ENCODE measurements around the gene HYI. TPM values are rescaled to one million over a fixed set of nuclear protein-coding genes. Genes with fewer than 3 reads are reported as not detected.

HYI gene
- total and polyA plus RNA-seq, 8 donors: 24.4 to 173 (median 59.6) TPM

DNA sequence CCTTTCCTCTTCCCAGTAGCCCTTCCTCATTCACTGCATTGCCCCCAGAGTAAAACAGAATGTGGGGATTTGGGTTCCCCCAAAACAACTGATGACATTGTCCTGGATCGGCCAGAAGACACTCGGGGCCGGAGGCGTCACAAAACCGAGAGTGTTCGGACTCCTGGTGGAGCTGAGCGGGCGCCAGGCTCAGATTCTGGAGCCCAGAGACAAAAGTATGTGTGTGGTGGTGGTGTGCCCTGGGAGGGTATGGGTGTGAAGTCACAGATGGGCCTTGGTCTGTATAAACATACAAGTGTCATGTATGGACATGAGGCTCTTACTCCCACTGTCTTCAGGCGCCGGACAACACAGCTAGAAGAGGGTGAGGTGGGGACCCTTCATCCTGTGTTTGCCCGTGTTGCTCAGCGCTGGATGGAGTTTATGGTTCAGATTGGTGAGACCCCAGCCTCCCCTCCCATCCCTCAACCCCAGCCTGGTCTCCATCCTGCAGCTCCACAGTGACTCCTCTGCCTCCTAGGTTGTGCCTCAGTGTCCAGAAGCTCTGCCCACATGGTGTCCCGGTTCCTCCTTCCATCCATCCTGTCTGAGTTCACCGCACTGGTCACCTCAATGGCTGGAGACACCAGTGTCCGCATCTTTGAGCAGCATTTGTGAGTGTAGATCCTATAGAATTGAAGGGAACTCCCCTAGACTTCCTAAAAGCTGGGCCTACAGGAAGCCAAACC lies 12.4 kb downstream of the HYI start:
- Histone ChIP-seq H3K4me3 (no peak overlapping the region), H3K27me3 (no peaks in the 10 kb centered on the region), H3K9me3 (no peaks in the 10 kb centered on the region), H3K36me3 (peaks cover 44 to 100% (median 96%) of the 10 kb centered on the region in 4 donors), H3K27ac (no peak overlapping the region), H3K4me1 (peaks cover 0 to 7% (median 2%) of the 10 kb centered on the region in 4 donors)
- peak in 1 of 2 donors; percentile 22 for DNase-seq
- 94 to 98% (median 96%) methylated on average over 14 to 15 of the region's 15 CpGs for WGBS, 5 donors
- no peak for TF ChIP-seq EP300 (IDR thresholded peaks at IDR 0.05)
- TF ChIP-seq, protein P1, sequence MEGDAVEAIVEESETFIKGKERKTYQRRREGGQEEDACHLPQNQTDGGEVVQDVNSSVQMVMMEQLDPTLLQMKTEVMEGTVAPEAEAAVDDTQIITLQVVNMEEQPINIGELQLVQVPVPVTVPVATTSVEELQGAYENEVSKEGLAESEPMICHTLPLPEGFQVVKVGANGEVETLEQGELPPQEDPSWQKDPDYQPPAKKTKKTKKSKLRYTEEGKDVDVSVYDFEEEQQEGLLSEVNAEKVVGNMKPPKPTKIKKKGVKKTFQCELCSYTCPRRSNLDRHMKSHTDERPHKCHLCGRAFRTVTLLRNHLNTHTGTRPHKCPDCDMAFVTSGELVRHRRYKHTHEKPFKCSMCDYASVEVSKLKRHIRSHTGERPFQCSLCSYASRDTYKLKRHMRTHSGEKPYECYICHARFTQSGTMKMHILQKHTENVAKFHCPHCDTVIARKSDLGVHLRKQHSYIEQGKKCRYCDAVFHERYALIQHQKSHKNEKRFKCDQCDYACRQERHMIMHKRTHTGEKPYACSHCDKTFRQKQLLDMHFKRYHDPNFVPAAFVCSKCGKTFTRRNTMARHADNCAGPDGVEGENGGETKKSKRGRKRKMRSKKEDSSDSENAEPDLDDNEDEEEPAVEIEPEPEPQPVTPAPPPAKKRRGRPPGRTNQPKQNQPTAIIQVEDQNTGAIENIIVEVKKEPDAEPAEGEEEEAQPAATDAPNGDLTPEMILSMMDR (IDR thresholded peaks at IDR 0.05): no peak
- TF ChIP-seq POLR2A (IDR thresholded peaks at IDR 0.05): no peak
- no peak for TF ChIP-seq POLR2AphosphoS5 (IDR thresholded peaks at IDR 0.05)
- intact Hi-C loops (cut with DNase I; ENCODE audit: low total_unique reads): no loop called here

DNA sequence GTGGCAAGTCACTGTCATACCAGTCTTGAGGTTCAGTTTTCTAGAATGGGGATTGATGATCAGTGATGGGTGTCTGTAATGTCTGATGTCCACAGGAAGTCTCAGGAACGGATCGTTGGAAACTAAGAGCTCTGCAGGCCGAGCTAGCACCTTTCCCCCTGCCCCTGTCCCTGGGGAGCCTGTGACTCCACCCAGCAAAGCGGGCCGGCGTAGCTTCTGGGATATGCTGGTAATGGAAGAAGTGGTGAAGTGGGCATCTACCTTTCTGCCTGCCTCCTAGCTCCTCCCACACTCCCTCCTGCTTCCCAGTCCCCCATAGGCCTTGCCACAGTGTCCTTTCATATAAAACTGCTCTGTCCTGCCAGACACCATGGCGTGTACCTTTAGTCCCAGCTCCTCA lies 13.4 kb downstream of the HYI start:
- Histone ChIP-seq H3K36me3 (peaks cover 35 to 100% (median 92%) of the 10 kb centered on the region in 4 donors), H3K9me3 (no peaks in the 10 kb centered on the region), H3K27ac (no peak overlapping the region), H3K4me3 (no peak overlapping the region), H3K27me3 (no peaks in the 10 kb centered on the region), H3K4me1 (peaks cover 2 to 16% (median 7%) of the 10 kb centered on the region in 4 donors)
- intact Hi-C loops (cut with DNase I; ENCODE audit: low total_unique reads): no loop called here
- 84 to 96% (median 91%) methylated on average over 7 of the region's 7 CpGs for WGBS, 5 donors
- TF ChIP-seq, protein P1 (IDR thresholded peaks at IDR 0.05): no peak
- TF ChIP-seq POLR2AphosphoS5 (IDR thresholded peaks at IDR 0.05) (no peak), EP300 (IDR thresholded peaks at IDR 0.05) (no peak)
- DNase-seq: peak in 1 of 2 donors; percentile 13

DNA sequence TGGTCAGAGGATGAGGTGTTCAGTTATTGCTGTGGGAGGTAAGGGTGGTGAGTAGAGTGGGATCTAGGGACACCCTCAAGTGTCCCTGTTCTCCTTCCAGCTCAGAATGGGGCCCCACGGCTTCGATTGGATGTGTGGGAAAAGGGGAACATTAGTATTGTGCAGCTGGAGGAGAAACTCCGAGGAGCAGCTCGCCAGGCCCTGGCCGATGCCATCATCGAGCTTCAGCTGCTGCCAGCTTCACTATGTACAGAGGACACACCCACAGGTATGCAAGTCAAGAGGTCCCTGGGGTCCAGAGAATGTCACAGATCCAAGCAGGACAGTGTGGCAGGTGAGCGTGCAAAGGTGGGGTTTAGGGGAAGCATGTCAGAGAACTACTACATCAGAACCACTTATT lies 13.9 kb downstream of the HYI start:
- H3K27me3 ChIP-seq: no peaks in the 10 kb centered on the region
- 48 to 86% (median 70%) methylated on average over 7 of the region's 7 CpGs for WGBS, 5 donors
- peaks cover 35 to 100% (median 92%) of the 10 kb centered on the region in 4 donors for H3K36me3 ChIP-seq
- intact Hi-C loops (cut with DNase I; ENCODE audit: low total_unique reads): no loop called here
- no peaks in the 10 kb centered on the region for H3K9me3 ChIP-seq
- DNase-seq: peak in 1 of 2 donors; percentile 23
- H3K27ac ChIP-seq: no peak overlapping the region
- H3K4me1 ChIP-seq: peaks cover 5 to 16% (median 10%) of the 10 kb centered on the region in 4 donors
- H3K4me3 ChIP-seq: no peak overlapping the region
- no peak for TF ChIP-seq EP300 (IDR thresholded peaks at IDR 0.05)
- no peak for TF ChIP-seq POLR2A (IDR thresholded peaks at IDR 0.05)
- TF ChIP-seq POLR2AphosphoS5 (IDR thresholded peaks at IDR 0.05): no peak
- TF ChIP-seq, protein P1 (IDR thresholded peaks at IDR 0.05): no peak

DNA sequence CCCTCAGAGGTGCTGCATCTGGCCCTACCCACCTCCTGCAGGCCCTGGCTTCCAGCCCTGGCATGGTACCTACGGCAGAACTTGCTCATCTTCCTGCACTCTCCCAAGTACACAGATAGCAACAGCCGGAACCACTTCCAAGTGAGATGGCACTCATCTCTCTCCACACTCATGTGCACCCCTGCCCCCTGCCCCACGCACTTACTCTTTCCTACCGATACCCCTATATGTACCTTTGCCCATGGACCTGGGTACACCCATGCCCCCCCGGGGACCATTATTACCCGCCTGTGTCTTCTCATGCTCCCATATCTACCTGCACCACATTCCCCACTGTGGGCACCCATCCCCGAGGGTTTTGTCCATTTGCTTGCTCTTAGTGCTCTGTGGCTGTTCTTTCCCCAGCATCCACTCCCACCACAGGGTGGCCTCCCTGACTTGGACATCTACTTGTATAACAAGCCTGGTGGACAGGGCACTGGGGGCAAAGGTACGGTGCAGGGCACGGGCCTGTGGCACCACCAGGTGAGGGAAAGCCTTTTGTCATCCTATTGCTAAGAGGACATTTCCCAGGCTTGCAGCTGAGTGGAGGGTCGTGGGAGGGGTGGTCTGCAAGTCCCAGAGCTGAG lies 14.7 kb downstream of the HYI start:
- H3K36me3 ChIP-seq: peaks cover 40 to 100% (median 92%) of the 10 kb centered on the region in 4 donors
- H3K27ac ChIP-seq: no peak overlapping the region
- peak in 1 of 2 donors; percentile 20 for DNase-seq
- intact Hi-C loops (cut with DNase I; ENCODE audit: low total_unique reads): no loop called here
- H3K4me3 ChIP-seq: no peak overlapping the region
- no peaks in the 10 kb centered on the region for H3K9me3 ChIP-seq
- no peak for TF ChIP-seq EP300 (IDR thresholded peaks at IDR 0.05)
- no peak for TF ChIP-seq POLR2A (IDR thresholded peaks at IDR 0.05)
- TF ChIP-seq POLR2AphosphoS5 (IDR thresholded peaks at IDR 0.05): no peak
- TF ChIP-seq, protein P1 (IDR thresholded peaks at IDR 0.05): no peak
- WGBS, 5 donors: 86 to 92% (median 89%) methylated on average over 8 to 10 of the region's 10 CpGs
- H3K4me1 ChIP-seq: peaks cover 5 to 16% (median 10%) of the 10 kb centered on the region in 4 donors
- H3K27me3 ChIP-seq: no peaks in the 10 kb centered on the region
